ENCODE measurements around the gene UBR3.
"Not testable (repeated sequence)": the region's sequence is repeated elsewhere in the genome, so short reads cannot be mapped to it uniquely, and the experiment has no call there.

Gene UBR3

GRCh38 chr2:169946092-169946491 is 118.8 kb downstream of the UBR3 start:
- no peak for DNase-seq (ENCODE audit: low read depth in 2 of 2)

- DNase-seq (ENCODE audit: low read depth in 2 of 2), result no peak
These were observed 119.3 kb downstream of the UBR3 start for GRCh38 chr2:169946546-169946945.

GRCh38 chr2:169955940-169956339 is 128.7 kb downstream of the UBR3 start:
- DNase-seq (ENCODE audit: low read depth in 2 of 2), result no peak

GRCh38 chr2:169957219-169957618 is 130.0 kb downstream of the UBR3 start:
- DNase-seq (ENCODE audit: low read depth in 2 of 2), result not testable (repeated sequence)

- no peak for DNase-seq (ENCODE audit: low read depth in 2 of 2)
These were observed 134.7 kb downstream of the UBR3 start for GRCh38 chr2:169961911-169962310.

- no peak for DNase-seq (ENCODE audit: low read depth in 2 of 2)
These were observed 136.5 kb downstream of the UBR3 start for GRCh38 chr2:169963786-169964185.

GRCh38 chr2:169964740-169965139 is 137.5 kb downstream of the UBR3 start:
- no peak for DNase-seq (ENCODE audit: low read depth in 2 of 2)

GRCh38 chr2:169965495-169965894 is 138.2 kb downstream of the UBR3 start:
- DNase-seq (ENCODE audit: low read depth in 2 of 2), result no peak

- no peak for DNase-seq (ENCODE audit: low read depth in 2 of 2)
These were observed 139.2 kb downstream of the UBR3 start for GRCh38 chr2:169966454-169966853.

- DNase-seq (ENCODE audit: low read depth in 2 of 2), result no peak
These were observed 141.5 kb downstream of the UBR3 start for GRCh38 chr2:169968743-169969142.

GRCh38 chr2:169975221-169975620 is 148.0 kb downstream of the UBR3 start:
- DNase-seq (ENCODE audit: low read depth in 2 of 2), result no peak

- no peak for DNase-seq (ENCODE audit: low read depth in 2 of 2)
These were observed 149.1 kb downstream of the UBR3 start for GRCh38 chr2:169976335-169976851.

GRCh38 chr2:169977530-169977929 is 150.3 kb downstream of the UBR3 start:
- DNase-seq (ENCODE audit: low read depth in 2 of 2), result no peak

GRCh38 chr2:169978402-169979017 is 151.3 kb downstream of the UBR3 start:
- DNase-seq (ENCODE audit: low read depth in 2 of 2), result no peak

GRCh38 chr2:169979025-169979424 is 151.8 kb downstream of the UBR3 start:
- DNase-seq (ENCODE audit: low read depth in 2 of 2), result no peak

- DNase-seq (ENCODE audit: low read depth in 2 of 2), result no peak
These were observed 152.7 kb downstream of the UBR3 start for GRCh38 chr2:169980001-169980400.

GRCh38 chr2:169980643-169981042 is 153.4 kb downstream of the UBR3 start:
- no peak for DNase-seq (ENCODE audit: low read depth in 2 of 2)

- no peak for DNase-seq (ENCODE audit: low read depth in 2 of 2)
These were observed 155.7 kb downstream of the UBR3 start for GRCh38 chr2:169982929-169983328.

GRCh38 chr2:169983506-169983905 is 156.3 kb downstream of the UBR3 start:
- DNase-seq (ENCODE audit: low read depth in 2 of 2), result no peak

- DNase-seq (ENCODE audit: low read depth in 2 of 2), result no peak
These were observed 156.9 kb downstream of the UBR3 start for GRCh38 chr2:169984145-169984544.

GRCh38 chr2:169994752-169995151 is 167.5 kb downstream of the UBR3 start:
- DNase-seq (ENCODE audit: low read depth in 2 of 2), result no peak

- DNase-seq (ENCODE audit: low read depth in 2 of 2), result no peak
These were observed 170.1 kb downstream of the UBR3 start for GRCh38 chr2:169997140-169997887.

- DNase-seq (ENCODE audit: low read depth in 2 of 2), result peak; percentile 40 to 41
These were observed 171.8 kb downstream of the UBR3 start for GRCh38 chr2:169999054-169999453.
